Measurements from ENCODE around the gene SLC7A10. TPM values are rescaled to one million over a fixed set of nuclear protein-coding genes. Genes with fewer than 3 reads are reported as not detected.

Gene SLC7A10
- total RNA-seq, 2 experiments from 2014 or later: not detected

GRCh38 chr19:33251076-33251475, 25.4 kb upstream of the SLC7A10 start:
- no peak overlapping the region for H3K4me2 ChIP-seq (ENCODE audit: low read length)
- CTCF ChIA-PET (ENCODE audit: unreplicated experiment): no interaction called here
- intact Hi-C loops (cut with micrococcal nuclease; ENCODE audit: unreplicated experiment): no loop called here
- H2AFZ ChIP-seq (ENCODE audit: low read length): no peak overlapping the region
- no peaks in the 10 kb centered on the region for H4K20me1 ChIP-seq (ENCODE audit: insufficient read depth, low read length)
- H3K9me2 ChIP-seq (ENCODE audit: insufficient read depth, low read length): no peaks in the 10 kb centered on the region
- H3K79me2 ChIP-seq (ENCODE audit: insufficient read depth, low read depth, low read length): no peaks in the 10 kb centered on the region
- no TSS peak for BruUV-seq (replicated peaks)
- no peak overlapping the region for H3K4me3 ChIP-seq (ENCODE audit: low read depth, low read length, poor library complexity, severe bottlenecking)
- no peak overlapping the region for H3K27ac ChIP-seq (ENCODE audit: low read depth, low read length, poor library complexity, severe bottlenecking)
- peaks cover 9% of the 10 kb centered on the region; the same call in 1 of the 2 replicates for H3K9me3 ChIP-seq (ENCODE audit: low read length)
- H3K36me3 ChIP-seq (ENCODE audit: insufficient read depth, low read length): no peaks in the 10 kb centered on the region
- DNase-seq (ENCODE audit: low spot score): no peak
- POLR2A ChIA-PET: no interaction called here
- TF ChIP-seq CTCF (conservative IDR thresholded peaks at IDR 0.05; ENCODE audit: low read length) (no peak), EZH2phosphoT487 (IDR thresholded peaks at IDR 0.05; ENCODE audit: borderline replicate concordance, low read depth, low read length) (no peak)
- H3K4me1 ChIP-seq (ENCODE audit: insufficient read depth, low read length, poor library complexity, severe bottlenecking): no peaks in the 10 kb centered on the region

GRCh38 chr19:33250500-33250899, 24.9 kb upstream of the SLC7A10 start:
- CTCF ChIA-PET (ENCODE audit: unreplicated experiment): no interaction called here

More at GRCh38 chr19:33250500-33250899, 24.9 kb upstream of the SLC7A10 start:
- POLR2A ChIA-PET: no interaction called here
- TF ChIP-seq CTCF (conservative IDR thresholded peaks at IDR 0.05; ENCODE audit: low read length) (no peak), EZH2phosphoT487 (IDR thresholded peaks at IDR 0.05; ENCODE audit: borderline replicate concordance, low read depth, low read length) (no peak)
- H4K20me1 ChIP-seq (ENCODE audit: insufficient read depth, low read length): no peaks in the 10 kb centered on the region
- H2AFZ ChIP-seq (ENCODE audit: low read length): no peak overlapping the region
- peaks cover 14% of the 10 kb centered on the region for H3K9me3 ChIP-seq (ENCODE audit: low read length)
- no peak overlapping the region for H3K27ac ChIP-seq (ENCODE audit: low read depth, low read length, poor library complexity, severe bottlenecking)
- no peaks in the 10 kb centered on the region for H3K36me3 ChIP-seq (ENCODE audit: insufficient read depth, low read length)
- intact Hi-C loops (cut with micrococcal nuclease; ENCODE audit: unreplicated experiment): no loop called here
- no peak overlapping the region for H3K4me2 ChIP-seq (ENCODE audit: low read length)
- DNase-seq (ENCODE audit: low spot score): no peak
- no peak overlapping the region for H3K4me3 ChIP-seq (ENCODE audit: low read depth, low read length, poor library complexity, severe bottlenecking)
- no TSS peak for BruUV-seq (replicated peaks)
- no peaks in the 10 kb centered on the region for H3K9me2 ChIP-seq (ENCODE audit: insufficient read depth, low read length)
- H3K4me1 ChIP-seq (ENCODE audit: insufficient read depth, low read length, poor library complexity, severe bottlenecking): no peaks in the 10 kb centered on the region
- no peaks in the 10 kb centered on the region for H3K79me2 ChIP-seq (ENCODE audit: insufficient read depth, low read depth, low read length)
